Amniotic epithelial cell (primary cell): ENCODE measurements around the gene STYXL1.

Experiments used
- DNase-seq: peaks from one replicate; pipeline ENCODE4 v3.0.0-alpha.2; 2010; ENCODE audit warnings: low read depth

The STYXL1 gene

GRCh38 chr7:75992083-75992755 is 55.6 kb downstream of the STYXL1 start:
- DNase-seq, result no peak

GRCh38 chr7:75991531-75992082 is 56.2 kb downstream of the STYXL1 start:
- no peak for DNase-seq

GRCh38 chr7:75989500-75990388 is 58.1 kb downstream of the STYXL1 start:
- no peak for DNase-seq

DNA sequence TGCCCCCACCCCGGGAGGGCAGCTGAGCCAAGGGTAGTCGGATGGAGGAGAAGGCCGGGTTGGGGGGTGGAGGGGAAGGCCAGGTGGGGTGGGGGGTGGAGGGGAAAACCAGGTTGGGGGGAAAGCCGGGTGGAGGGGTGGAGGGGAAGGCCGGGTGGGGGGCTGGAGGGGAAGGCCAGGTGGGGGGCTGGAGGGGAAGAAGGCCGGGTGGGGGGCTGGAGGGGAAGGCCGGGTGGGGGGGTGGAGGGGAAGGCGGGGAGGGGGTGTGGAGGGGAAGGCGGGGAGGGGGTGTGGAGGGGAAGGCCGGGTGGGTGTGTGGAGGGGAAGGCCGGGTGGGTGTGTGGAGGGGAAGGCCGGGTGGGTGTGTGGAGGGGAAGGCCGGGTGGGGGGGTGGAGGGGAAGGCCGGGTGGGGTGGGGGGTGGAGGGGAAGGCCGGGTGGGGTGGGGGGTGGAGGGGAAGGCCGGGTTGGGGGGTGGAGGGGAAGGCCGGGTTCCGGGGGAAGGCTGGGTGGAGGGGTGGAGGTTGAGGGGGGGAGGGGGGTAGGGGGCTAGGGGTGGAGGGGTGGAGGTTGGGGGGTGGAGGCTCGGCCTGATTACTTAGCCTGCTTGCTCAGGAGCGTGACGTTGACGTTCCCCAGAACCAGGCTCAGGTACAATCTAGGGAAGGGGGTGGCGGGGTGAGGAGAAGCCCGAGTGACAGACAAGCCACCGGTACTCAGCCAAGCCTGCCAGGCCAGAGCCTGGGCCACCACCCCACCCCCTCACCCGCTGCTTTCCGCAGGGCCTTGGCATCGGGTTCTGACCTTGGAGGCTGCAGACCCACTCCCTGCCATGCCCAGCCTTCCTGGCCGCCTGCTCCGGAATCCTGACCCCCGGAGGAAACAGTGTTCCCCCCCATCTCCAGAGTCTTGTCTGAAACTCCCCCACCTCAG is 59.0 kb downstream of the STYXL1 start:
- no peak for DNase-seq

DNA sequence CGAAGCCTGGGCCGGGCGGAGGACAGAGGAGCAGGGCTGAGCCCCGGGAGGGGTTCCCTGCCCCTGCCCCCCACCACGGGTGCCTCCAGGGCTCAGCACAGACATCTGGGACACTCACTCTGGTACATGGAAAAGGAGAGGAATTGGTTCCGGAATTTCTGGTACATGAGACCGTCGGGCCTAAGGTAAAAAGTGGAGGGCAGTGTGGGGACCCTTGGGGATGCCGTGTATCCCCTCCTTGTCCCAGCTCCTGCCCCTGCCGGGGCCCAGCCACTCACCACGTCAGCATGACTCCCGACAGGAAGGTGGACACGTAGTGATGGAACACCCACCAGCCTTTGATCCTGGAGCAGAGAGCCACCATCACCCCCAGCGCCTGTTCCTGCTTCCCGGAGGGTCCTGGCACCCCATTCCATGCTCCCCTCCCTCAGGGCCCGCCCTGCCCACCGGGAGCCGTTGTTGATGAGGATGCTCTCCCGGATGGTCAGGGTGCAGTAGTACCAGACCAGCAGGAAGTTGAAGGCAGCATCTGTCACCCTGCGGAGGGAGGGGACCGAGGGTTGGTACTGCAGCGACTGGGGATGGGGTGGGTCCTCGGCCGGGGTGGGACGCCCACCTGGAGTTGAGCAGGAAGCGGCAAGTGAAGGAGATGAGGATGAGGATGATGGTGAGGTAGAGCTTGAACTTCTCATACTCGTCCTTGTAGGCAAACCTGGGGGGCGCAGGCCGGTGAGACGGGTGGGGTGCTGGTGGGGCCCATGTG is 59.8 kb downstream of the STYXL1 start:
- no peak for DNase-seq

GRCh38 chr7:75987026-75987804 is 60.6 kb downstream of the STYXL1 start:
- no peak for DNase-seq

DNA sequence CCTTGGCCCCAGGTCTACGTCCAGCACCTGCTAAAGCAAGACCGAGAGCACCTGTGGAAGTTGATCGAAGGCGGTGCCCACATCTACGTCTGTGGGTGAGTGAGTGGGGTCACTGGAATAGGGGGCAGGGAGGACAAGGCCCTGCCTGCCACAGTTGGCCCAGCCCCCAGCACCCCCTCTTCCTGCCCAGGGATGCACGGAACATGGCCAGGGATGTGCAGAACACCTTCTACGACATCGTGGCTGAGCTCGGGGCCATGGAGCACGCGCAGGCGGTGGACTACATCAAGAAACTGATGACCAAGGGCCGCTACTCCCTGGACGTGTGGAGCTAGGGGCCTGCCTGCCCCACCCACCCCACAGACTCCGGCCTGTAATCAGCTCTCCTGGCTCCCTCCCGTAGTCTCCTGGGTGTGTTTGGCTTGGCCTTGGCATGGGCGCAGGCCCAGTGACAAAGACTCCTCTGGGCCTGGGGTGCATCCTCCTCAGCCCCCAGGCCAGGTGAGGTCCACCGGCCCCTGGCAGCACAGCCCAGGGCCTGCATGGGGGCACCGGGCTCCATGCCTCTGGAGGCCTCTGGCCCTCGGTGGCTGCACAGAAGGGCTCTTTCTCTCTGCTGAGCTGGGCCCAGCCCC is 61.5 kb downstream of the STYXL1 start:
- no peak for DNase-seq

DNA sequence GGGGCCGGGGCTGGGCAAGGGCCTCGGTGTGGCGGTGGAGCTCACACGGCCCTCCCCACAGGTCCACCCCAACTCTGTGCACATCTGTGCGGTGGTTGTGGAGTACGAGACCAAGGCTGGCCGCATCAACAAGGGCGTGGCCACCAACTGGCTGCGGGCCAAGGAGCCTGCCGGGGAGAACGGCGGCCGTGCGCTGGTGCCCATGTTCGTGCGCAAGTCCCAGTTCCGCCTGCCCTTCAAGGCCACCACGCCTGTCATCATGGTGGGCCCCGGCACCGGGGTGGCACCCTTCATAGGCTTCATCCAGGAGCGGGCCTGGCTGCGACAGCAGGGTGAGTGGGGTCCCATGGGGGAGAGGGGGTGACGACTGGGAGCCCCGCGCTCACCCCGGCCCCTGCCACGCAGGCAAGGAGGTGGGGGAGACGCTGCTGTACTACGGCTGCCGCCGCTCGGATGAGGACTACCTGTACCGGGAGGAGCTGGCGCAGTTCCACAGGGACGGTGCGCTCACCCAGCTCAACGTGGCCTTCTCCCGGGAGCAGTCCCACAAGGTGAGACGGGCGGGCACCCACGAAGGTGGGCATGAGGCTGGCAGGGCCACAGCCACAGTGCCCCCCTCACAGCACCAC is 62.2 kb downstream of the STYXL1 start:
- no peak for DNase-seq

GRCh38 chr7:75985009-75985517 is 62.7 kb downstream of the STYXL1 start:
- DNase-seq, result no peak

DNA sequence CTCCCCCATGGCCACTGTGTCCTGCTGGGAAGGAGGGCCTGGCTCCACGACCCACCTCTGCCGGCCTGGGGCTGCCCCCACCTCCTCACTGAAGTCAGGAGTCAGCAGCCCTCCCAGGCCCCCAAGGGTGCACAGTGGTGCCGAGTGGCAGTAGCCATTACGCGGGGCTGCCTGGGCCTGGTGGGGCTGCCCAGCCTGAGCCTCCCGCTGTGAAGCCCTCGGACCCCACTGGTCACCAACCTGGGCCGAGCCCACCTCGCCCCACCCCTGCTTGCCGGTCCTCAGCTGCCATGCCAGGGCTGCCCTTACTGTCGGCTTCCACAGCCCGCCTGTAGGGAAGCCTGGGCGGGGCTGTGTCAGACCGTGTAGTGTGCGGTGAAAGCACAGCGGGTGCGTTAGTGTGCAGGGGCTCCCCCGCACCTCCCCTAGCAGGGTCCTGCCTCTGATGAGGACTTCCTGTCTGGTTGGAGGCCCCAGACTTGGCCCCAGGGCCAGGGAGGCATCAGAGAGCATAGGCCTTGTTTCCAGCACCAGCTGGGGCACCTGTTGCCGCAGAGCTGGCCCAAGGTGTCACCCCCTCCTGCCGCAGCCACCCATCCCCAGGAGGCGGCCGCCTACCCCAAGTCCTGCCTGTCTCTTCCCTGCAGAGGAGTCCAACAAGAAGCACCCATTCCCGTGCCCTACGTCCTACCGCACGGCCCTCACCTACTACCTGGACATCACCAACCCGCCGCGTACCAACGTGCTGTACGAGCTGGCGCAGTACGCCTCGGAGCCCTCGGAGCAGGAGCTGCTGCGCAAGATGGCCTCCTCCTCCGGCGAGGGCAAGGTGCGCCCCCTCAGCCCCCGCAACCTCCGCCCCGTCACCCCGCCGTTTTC is 63.4 kb downstream of the STYXL1 start:
- DNase-seq, result no peak

GRCh38 chr7:75983471-75984129 is 64.2 kb downstream of the STYXL1 start:
- no peak for DNase-seq

DNA sequence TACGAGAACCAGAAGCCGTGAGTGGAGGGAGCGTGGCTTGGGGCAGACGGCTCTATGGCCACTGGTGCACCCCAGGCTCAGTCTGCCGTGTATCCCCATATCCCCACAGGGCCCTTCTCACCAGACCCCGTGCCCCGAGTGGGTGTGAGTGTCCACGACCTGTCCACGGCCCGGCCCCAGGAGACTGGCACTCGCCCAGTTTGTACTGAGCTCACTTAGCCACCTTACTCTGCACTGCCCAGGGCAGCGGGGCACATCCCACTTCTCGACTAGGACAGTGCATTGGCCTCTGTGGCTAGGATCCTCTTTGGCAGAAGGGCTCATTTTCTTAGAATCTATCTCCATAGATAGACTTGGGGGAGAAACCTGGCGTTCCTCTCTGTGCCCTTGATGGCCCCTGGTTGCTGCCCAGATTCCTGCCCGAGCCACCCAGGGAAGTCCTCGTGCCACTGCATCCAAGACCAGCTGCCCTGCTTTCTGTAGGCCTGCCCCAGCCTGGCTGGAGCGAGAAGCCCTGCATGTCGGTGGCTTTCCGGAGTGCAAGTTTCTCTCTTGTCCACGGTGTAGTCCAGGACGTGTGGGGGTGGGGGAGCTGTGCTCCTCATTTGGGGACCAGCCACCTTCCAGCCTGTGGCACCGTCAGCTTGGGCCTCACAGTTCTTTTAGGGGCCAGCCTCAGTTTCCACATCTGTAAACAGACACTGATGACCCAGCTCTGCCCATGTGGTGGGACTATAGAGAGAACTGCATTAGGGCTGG is 65.3 kb downstream of the STYXL1 start:
- DNase-seq, result no peak

- no peak for DNase-seq
Observed at GRCh38 chr7:75981453-75982305, 66.1 kb downstream of the STYXL1 start.

DNA sequence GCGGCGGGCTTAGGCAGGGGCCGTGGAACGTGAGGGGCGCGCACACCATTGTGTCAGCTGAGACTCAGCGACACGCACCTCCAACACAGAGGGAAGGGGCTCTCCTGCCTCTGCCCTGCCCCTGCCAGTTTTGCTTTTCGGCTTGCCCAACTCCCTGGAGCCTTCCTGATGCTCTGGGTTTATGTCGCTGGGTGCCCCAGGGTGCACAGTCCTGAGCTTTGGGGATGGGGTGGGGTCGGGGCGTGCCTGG is 66.7 kb downstream of the STYXL1 start:
- no peak for DNase-seq

DNA sequence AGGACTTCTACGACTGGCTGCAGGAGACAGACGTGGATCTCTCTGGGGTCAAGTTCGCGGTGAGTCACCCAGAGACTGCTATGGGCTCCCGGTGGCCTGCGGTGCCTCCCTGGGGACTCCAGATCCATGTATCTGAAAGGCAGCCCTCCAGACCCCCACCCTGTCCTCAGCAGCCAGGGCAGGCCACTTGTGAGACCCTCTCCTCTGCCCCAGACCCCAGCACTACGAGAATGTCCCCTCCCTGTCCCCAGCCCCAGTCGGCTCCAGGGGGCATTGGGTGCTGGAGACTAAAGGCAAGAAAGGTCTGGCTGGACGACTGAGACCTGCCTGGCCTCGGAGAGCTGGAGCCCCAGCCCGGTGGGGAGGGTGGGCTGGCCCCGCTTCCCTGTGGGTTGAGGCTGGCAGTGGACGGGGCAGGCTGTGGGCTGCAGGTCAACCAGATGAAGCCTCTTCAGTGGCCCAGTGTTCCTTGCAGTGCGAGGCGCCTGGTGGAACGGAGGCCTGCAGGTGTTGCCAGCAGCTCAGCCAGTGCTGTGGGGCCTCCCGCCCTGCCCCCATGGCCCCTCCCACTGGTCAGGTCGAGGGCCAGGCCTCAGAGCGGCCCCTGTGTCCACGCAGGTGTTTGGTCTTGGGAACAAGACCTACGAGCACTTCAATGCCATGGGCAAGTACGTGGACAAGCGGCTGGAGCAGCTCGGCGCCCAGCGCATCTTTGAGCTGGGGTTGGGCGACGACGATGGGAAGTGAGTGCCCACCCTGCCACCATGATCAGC is 67.2 kb downstream of the STYXL1 start:
- no peak for DNase-seq
